HG03060 (cell line): ENCODE measurements around the gene ABLIM3.
"Not testable (repeated sequence)": the region's sequence is repeated elsewhere in the genome, so short reads cannot be mapped to it uniquely, and the experiment has no call there.

ENCODE experiments used
- ATAC-seq: cut with Tn5 transposase; IDR thresholded peaks from one replicate; pipeline ENCODE4 v1.9.1; 2021; ENCODE audit warnings: low read depth, moderate number of reproducible peaks; ENCODE audit not compliant: unreplicated experiment

ABLIM3 gene

GRCh38 chr5:149246906-149247305 lies 105.6 kb downstream of the ABLIM3 start:
- no peak for ATAC-seq

- no peak for ATAC-seq
Observed at GRCh38 chr5:149247726-149248125, 106.4 kb downstream of the ABLIM3 start.

- no peak for ATAC-seq
Observed at GRCh38 chr5:149251546-149251945, 110.3 kb downstream of the ABLIM3 start.

GRCh38 chr5:149254506-149254905 lies 113.2 kb downstream of the ABLIM3 start:
- ATAC-seq, result no peak

GRCh38 chr5:149256451-149256850 lies 115.2 kb downstream of the ABLIM3 start:
- ATAC-seq, result no peak

GRCh38 chr5:149257131-149257530 lies 115.8 kb downstream of the ABLIM3 start:
- ATAC-seq, result no peak

GRCh38 chr5:149257889-149258705 lies 116.8 kb downstream of the ABLIM3 start:
- no peak for ATAC-seq

GRCh38 chr5:149260761-149261160 lies 119.5 kb downstream of the ABLIM3 start:
- ATAC-seq, result no peak

- no peak for ATAC-seq
Observed at GRCh38 chr5:149261246-149261645, 120.0 kb downstream of the ABLIM3 start.

GRCh38 chr5:149262315-149262714 lies 121.0 kb downstream of the ABLIM3 start:
- ATAC-seq, result no peak

GRCh38 chr5:149264439-149265067 lies 123.3 kb downstream of the ABLIM3 start:
- ATAC-seq, result peak; percentile 80

GRCh38 chr5:149265068-149265465 lies 123.8 kb downstream of the ABLIM3 start:
- no peak for ATAC-seq

GRCh38 chr5:149265597-149265996 lies 124.3 kb downstream of the ABLIM3 start:
- ATAC-seq, result no peak

GRCh38 chr5:149267241-149267973 lies 126.1 kb downstream of the ABLIM3 start:
- no peak for ATAC-seq

GRCh38 chr5:149268928-149269557 lies 127.8 kb downstream of the ABLIM3 start:
- ATAC-seq, result peak; percentile 54

- ATAC-seq, result no peak
Observed at GRCh38 chr5:149271195-149271715, 130.0 kb downstream of the ABLIM3 start.

GRCh38 chr5:149271716-149272563 lies 130.6 kb downstream of the ABLIM3 start, which contains the start of gene AFAP1L1:
TSS of gene AFAP1L1 (plus strand) at chr5:149271859. CDS start at chr5:149271969, 110 bp downstream.
- ATAC-seq, result no peak

- ATAC-seq, result not testable (repeated sequence)
Observed at GRCh38 chr5:149272781-149273180, 131.5 kb downstream of the ABLIM3 start.

- no peak for ATAC-seq
Observed at GRCh38 chr5:149273237-149273636, 131.9 kb downstream of the ABLIM3 start.

- ATAC-seq, result no peak
Observed at GRCh38 chr5:149273950-149274349, 132.7 kb downstream of the ABLIM3 start.
